ACHN (cell line): ENCODE measurements around the gene C1orf74.
"Not testable (repeated sequence)": the region's sequence is repeated elsewhere in the genome, so short reads cannot be mapped to it uniquely, and the experiment has no call there.

ENCODE experiments used
- DNase-seq: peaks from one replicate; pipeline ENCODE4 v3.0.0-alpha.2; 2015
- in situ Hi-C: cut with HindIII; loops from 2 replicates; pipeline ENCODE4 v1.10.0; 2017; ENCODE audit warnings: low sequenced_read_pairs, low pct_ligation_motif_present, low pct_unique_long_range_greater_than_20kb

The C1orf74 gene

DNA sequence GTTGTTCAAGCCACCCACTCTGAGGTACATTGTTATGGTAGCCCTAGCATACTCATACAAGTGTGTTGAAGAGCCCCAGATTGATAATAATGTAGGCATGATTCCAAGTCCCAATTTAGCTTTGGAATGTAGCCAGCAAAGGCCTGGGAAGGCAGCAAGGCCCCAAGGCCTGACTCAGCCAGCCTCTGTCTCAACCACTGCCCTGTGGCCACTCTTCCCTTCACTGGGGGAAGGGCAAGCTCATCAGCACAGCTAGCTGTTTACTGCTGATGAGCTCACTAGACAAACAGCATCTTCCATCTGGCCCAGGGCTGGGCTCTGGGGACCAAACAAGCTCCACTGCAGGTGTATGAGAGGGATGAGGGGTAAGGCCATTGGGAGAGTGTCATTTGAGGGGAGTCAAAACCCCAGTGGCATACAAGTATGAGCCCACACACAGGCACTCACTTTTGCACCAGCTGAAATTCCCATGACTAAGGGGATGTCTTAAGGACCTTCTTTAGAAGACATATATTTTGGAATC is 23.8 kb upstream of the C1orf74 start:
- DNase-seq: peak; percentile 45
- in situ Hi-C loops: no loop called here

- in situ Hi-C loops: no loop called here
- DNase-seq: no peak
Observed at GRCh38 chr1:209807509-209807908, 23.1 kb upstream of the C1orf74 start.

DNA sequence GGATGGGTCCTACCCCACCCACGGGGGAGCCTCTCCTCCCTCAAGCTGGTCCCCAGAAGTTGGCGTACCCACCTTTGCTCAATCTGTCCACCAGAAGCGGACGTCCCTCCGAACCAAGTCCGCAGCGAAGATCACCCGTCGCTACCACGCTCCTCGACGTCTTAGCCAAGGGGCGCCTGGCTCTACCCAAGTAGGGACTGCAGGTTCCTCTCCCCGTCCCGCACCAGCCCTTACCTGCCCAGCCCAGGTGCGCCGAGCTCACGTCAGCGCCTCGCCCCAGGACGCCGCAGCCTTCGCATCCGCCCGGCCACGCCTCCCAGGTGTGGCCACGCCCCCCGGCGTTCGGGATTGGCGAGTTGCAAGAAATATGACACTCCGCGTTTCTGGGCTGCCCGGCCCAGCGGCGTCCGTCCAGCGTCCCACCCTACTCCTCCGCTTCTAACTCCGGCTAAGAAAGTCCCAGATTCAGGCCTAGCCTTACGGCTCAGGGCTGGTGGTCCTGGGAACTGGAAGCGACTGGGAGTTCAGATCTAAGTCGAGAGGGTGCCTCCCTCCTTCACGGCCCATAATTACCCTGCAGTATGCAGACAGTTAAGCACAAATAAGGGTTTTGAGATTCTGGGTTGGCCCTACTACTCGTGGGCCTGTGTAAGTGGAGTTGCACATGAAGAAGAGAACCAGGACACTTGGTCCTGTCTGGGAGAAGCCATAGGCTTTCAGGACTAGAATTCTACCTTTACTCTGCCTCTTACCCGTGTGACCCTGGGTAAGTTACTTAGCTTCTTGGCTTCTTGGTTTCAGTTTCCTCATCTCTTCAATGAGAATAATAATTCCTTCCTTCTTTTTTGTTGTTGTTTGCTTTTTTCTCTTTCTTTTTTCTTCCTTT is 21.8 kb upstream of the C1orf74 start, which contains the start of gene IRF6:
Gene IRF6 (minus strand): TSS at position 268 of the 886 bp plus-strand sequence. CDS start 4,729 bp downstream, outside the sequence.
- in situ Hi-C loops: no loop called here
- DNase-seq: peak; percentile 85

- no peak for DNase-seq
- in situ Hi-C loops: no loop called here
Observed at GRCh38 chr1:209805341-209805781, 21.0 kb upstream of the C1orf74 start.

DNA sequence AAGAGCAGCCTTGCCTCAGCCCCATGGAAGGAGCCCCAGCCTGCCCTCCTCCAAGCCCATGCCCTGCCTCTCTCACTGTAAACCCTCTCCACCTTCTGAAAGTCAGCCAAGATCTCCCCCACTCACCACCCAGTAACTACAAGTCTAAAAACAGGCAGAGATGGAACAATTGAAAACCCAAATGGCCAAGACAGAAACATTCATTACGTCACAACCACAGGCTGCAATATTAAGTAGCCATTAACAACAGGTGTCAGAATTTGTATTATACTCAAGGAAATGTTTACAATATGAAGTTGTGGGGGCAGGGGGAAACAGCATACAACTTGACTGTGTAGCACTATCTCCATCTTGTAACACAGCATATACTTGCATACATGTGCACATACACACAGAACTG is 19.2 kb upstream of the C1orf74 start:
- in situ Hi-C loops: no loop called here
- no peak for DNase-seq

DNA sequence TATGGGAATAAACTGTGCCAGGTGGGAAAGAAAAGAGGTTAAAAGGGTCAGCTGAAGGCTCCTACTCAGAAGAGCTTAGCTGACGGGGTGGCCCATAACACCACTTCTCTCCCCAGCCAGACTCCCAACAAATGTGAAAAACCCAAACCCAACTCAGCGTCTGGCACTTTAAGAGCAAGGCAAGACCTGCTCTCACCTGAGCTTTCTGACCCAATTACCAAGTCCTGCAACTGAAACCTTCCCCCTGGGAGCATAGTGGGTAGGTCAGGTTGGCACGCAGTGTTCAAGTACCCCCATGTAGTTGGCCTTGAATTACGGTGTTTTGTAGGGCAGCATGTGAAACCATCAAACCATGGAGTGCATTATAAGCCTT is 18.4 kb upstream of the C1orf74 start:
- in situ Hi-C loops: no loop called here
- DNase-seq: no peak

GRCh38 chr1:209802117-209802779 is 17.9 kb upstream of the C1orf74 start:
- in situ Hi-C loops: no loop called here
- no peak for DNase-seq

DNA sequence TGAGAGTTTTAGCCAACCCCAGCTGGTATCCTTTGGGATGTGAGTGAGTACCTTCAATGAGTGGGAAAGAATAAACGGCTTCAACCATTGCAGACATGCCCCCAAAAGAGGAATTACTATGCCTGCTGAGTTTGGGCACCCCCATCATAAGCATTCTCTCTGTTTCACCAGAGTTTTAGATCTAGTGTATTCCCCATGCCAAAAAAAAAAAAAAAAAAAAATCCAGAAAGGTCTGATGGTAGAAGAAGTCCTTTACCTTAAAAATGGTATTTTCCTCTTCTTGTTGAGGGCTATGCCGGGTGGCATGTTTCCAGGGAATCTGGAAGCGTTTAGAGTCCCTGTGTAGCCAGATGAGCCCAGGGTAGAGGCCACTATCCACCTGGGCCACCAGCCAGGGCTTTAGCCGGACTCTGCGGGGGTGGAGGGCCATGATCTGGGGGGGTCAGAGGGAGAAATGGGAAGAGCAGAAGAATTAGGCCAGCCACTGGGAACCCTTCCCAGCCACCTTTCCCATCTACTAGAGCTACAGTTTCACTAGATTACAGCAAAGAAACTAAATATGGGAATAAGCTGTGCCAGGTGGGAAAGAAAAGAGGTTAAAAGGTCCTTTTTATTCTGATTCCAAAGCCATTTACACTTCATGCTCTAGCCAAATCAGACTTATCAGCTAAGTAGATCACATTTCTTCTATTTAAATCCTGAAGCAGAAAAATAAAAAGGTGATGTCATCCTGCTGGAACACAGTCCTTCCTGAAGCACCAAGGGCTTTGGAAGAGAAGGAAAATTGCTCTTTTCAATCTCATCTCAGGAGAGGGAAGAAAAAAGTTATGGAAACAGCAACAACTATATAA is 16.9 kb upstream of the C1orf74 start:
- in situ Hi-C loops: no loop called here
- no peak for DNase-seq

DNA sequence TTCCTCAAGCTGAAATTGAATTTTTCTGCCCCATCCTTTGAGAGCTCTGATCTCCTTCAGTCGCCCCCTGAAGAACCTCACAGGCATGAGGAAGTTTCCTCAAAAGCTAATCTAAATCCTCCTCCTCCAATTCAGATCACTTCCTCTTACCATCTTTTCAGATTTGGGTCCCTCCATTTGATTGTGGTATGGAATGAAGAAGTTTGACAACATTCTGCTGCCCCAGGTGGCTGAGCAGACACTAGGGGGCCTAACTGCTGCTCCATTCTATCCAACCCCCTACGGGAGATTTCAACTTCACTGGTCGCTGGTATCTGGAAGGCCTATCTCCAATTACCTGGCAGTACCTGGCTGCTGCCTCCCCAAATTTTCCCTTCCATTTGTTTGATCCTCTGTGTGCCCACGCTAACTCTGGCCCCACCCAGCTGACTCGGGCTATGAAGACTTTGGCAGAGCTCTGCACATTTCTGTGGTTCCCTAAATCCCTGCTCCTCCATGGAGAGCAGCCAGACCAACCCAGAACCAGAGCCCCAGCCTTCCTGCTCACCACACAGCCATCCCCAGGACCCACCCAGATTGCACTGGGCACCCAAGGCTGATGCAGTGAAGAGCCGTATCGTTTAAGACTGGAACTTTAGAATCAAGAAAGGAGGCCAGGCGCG is 13.8 kb upstream of the C1orf74 start:
- no peak for DNase-seq
- in situ Hi-C loops: no loop called here

DNA sequence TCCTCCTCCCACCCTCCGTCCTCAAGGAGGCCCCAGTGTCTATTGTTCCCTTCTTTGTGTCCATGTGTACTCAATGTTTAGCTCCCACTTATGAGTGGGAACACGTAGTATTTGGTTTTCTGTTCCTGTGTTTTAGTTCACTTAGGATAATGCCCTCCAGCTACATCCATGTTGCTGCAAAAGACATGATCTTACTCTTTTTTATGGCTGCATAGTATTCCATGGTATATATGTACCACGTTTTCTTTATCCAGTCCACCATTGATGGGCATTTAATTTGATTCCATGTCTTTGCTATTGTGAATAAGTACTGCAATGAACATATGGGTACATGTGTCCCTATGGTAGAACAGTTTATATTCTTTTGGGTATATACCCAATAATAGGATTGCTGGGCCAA is 9.4 kb upstream of the C1orf74 start:
- DNase-seq, in situ Hi-C loops: not testable (repeated sequence)

- no peak for DNase-seq
- in situ Hi-C loops: no loop called here
Observed at GRCh38 chr1:209791920-209792319, 7.6 kb upstream of the C1orf74 start.

DNA sequence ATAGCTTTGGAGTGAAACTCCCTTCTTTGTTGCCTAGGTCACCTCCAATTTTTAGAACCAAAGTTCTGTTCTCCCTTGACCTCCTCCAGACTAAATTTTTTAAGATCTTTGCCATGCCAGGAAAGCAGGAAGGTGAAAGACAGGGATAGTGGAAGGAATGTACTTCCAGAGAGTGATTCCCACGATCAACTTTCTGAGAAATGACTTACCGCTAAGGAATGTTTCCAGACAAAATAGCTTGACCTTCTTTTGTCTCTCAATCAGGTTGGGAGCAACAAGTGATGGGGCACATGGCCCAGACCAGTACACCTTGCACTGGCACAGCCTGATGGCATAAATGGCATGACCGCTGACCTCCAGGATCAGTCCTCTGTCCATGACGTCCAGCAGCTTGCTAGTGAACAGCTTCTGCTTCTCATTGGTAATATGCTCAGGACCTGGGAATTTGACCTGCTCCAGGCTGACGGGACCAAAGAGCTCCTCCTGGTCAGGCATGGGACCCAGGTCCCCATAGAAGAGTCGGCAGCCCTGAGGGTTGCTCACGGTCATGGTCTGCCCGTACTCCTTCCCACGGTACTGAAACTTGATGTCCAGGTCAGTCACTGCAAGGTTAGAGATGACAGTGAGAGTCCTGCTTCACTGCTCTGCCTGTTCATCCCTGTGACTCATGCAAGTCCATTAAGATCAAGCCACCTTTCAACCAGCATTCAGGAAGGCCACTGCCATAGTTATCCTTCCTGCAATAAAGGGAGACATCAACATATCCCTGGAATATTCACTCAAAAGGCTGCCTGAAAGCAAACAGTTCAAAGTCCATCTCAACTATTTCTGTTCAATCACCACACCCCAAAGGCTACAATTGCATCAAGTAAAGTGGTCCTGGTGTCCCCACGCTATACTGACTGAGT is 6.2 kb upstream of the C1orf74 start:
- in situ Hi-C loops: no loop called here
- DNase-seq: peak; percentile 8

- in situ Hi-C loops: no loop called here
- DNase-seq: no peak
Observed at GRCh38 chr1:209789245-209789644, 4.9 kb upstream of the C1orf74 start.

DNA sequence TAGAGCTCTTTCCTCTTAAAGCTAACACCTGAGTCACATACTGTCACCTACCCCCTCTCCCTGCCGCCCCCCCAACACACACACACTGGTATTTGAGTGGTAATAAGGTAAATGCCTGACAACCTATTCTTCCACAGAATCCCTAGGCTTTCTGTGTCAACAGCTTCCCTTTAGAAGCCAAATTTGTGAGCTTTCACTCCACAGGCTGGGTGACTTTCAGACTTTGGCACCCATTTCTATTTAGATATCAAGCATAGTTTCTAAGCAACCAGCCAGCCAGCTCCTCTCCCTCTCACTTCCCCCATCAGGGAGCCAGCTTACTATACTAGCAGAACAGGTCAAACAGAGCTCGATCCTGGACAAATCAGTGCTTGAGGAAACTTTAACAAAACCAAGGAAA is 3.2 kb upstream of the C1orf74 start:
- in situ Hi-C loops: no loop called here
- no peak for DNase-seq

- DNase-seq: no peak
- in situ Hi-C loops: no loop called here
Observed at GRCh38 chr1:209786146-209786545, 1.8 kb upstream of the C1orf74 start.

- in situ Hi-C loops: no loop called here
- no peak for DNase-seq
Observed at GRCh38 chr1:209785592-209785991, 1.2 kb upstream of the C1orf74 start.

DNA sequence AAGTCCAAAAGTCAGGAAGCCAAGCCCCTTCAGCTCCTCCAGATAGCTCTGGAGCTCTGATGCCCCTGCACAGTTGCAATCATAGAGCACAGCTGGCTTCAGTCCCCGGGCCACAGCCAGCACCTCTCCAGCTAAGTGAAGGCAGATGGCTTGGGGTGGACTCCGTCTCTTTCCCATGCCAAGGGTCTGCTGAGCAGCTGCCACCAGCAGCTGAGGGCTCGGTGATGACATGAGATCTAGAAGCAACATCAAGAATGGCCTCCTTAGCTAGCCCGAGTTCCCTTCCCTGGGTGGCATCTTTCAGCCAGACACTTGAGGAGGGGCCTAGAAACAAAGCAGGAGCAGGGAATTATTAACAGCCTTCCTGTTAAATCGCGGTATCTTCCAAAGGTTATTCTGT is 973 bp downstream of the C1orf74 start:
- in situ Hi-C loops: no loop called here
- DNase-seq: no peak
